Measurements from ENCODE around the gene PLEK. TPM values are rescaled to one million over a fixed set of nuclear protein-coding genes. Genes with fewer than 3 reads are reported as not detected.

Gene PLEK, protein sequence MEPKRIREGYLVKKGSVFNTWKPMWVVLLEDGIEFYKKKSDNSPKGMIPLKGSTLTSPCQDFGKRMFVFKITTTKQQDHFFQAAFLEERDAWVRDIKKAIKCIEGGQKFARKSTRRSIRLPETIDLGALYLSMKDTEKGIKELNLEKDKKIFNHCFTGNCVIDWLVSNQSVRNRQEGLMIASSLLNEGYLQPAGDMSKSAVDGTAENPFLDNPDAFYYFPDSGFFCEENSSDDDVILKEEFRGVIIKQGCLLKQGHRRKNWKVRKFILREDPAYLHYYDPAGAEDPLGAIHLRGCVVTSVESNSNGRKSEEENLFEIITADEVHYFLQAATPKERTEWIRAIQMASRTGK
- total RNA-seq = 10 to 100 TPM in 1 of 4 donors, 1 to 10 TPM in 3; 5.0 to 33.0 (median 6.8) TPM

DNA sequence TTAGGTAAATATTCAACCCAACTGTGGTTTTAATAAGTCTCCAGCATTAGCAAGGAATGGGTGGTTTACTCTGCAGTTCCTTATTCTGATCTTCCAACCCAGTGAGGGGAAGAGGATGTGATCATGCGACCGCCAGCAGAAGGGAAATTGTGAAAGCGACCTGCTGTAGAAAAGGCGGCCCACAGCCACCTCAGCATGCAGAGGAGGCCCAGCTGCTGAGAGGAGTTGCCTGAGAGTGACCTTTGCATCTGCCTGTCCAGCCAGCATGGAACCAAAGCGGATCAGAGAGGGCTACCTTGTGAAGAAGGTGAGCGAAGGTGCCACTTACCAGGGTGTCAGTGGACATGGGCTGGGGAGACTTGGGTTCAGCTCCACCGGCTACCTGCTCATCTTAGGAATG lies at the start of gene PLEK:
TSS of gene PLEK (plus strand) at position 196 of the 400 bp plus-strand sequence. CDS start at position 266, 70 bp downstream.
- peaks cover 0 to 24% (median 0%) of the 10 kb centered on the region in 3 donors for H3K4me1 ChIP-seq
- H3K4me3 ChIP-seq = peak within 1 kb of the TSS in 1 of 2 donors; percentile 33
- TF ChIP-seq EP300 (IDR thresholded peaks at IDR 0.05) = no peak
- peak; percentile 38 to 51 for TF ChIP-seq POLR2A (IDR thresholded peaks at IDR 0.05)
- no peaks in the 10 kb centered on the region for H3K27me3 ChIP-seq
- ATAC-seq = peak; percentile 53
- WGBS, 2 donors (ENCODE audit: low coverage in 1 of 2) = 81 to 93% methylated on average over 4 to 6 of the region's 7 CpGs
- peak within 1 kb of the TSS in 1 of 4 donors; percentile 25 for H3K27ac ChIP-seq
- H3K36me3 ChIP-seq = no peaks in the 10 kb centered on the region
- H3K9me3 ChIP-seq = no peaks in the 10 kb centered on the region

DNA sequence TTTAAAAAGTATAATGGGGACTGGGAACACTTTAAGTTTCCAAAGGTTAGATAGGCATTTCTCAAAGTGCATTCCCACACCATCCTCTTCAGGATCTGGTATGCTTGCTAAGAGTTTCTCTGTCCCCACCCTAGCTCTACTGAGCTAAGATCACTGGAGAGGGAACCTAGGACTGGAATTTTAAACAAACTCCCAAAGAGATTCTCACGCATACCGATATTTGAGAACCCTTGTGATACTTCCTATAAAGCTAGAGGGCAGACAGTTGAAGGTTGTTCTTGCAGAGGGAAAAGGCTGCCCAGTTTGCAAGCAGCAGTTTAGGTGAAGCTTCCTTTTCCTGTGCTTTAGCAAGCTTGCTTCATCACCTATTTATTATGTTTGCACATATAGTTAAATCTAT lies 49.0 kb upstream of the PLEK start:
- H3K9me3 ChIP-seq = no peaks in the 10 kb centered on the region
- WGBS, 2 donors (ENCODE audit: low coverage in 1 of 2) = 68 to 76% methylated on average over 2 of the region's 2 CpGs
- H3K27me3 ChIP-seq = no peaks in the 10 kb centered on the region
- peaks cover 0 to 39% of the 10 kb centered on the region in 2 donors for H3K36me3 ChIP-seq
- peaks cover 0 to 40% (median 5%) of the 10 kb centered on the region in 3 donors for H3K4me1 ChIP-seq
- no peak overlapping the region for H3K27ac ChIP-seq
- ATAC-seq = no peak
- TF ChIP-seq POLR2AphosphoS5 (IDR thresholded peaks at IDR 0.05) = no peak
- no peak for TF ChIP-seq EP300 (IDR thresholded peaks at IDR 0.05)
- TF ChIP-seq POLR2A (IDR thresholded peaks at IDR 0.05) = no peak
- TF ChIP-seq, protein P1, sequence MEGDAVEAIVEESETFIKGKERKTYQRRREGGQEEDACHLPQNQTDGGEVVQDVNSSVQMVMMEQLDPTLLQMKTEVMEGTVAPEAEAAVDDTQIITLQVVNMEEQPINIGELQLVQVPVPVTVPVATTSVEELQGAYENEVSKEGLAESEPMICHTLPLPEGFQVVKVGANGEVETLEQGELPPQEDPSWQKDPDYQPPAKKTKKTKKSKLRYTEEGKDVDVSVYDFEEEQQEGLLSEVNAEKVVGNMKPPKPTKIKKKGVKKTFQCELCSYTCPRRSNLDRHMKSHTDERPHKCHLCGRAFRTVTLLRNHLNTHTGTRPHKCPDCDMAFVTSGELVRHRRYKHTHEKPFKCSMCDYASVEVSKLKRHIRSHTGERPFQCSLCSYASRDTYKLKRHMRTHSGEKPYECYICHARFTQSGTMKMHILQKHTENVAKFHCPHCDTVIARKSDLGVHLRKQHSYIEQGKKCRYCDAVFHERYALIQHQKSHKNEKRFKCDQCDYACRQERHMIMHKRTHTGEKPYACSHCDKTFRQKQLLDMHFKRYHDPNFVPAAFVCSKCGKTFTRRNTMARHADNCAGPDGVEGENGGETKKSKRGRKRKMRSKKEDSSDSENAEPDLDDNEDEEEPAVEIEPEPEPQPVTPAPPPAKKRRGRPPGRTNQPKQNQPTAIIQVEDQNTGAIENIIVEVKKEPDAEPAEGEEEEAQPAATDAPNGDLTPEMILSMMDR (IDR thresholded peaks at IDR 0.05) = no peak
- H3K4me3 ChIP-seq = no peak overlapping the region

DNA sequence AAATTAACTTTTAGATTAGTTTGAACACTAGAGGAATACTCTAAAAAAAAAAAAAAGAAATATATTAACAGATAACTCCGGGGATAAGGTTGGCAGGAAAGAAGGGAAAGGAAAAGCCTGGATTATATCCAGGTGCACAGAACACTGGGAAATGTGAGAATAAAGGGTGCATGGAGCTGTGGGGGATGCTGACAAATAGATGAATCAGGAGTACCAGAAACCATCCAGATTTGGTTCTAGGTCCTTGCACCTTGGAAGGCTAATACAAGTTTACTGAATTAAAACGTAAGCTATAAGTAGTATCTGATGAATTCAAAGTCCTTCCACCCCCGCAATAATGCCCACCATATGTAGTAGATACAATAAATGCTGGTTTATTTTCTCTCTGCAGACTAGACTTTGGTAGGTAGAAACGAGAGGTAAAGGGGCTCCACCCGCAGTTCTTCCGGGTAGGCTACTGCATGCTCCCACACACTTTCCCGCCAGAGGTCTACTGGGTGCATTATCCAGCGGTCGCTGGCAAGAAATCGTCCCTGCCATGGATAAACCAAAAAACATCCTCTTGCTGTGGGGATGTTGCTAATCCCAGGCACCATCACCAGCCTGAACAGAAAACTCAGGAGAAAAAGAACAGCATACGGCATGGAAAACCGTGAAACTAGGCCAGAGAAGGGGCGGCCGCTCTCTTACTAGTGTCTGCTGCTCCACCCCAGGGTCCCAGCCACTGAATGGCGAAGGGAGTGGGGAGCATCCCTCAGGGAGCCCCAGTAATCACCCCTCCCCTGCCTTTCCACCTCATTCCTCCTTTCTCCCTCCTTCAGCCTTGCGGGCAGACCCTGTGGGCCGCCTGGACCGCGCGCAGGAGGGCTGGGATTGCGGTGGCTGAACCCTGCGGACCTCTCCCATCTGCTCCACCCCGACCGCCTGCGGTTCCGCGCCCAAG lies 46.8 kb upstream of the PLEK start:
- Histone ChIP-seq H3K27ac (peak overlapping the region; percentile 74 to 95 (median 92)), H3K27me3 (no peaks in the 10 kb centered on the region), H3K9me3 (no peaks in the 10 kb centered on the region), H3K4me3 (peak overlapping the region; percentile 86 to 87), H3K4me1 (peaks cover 0 to 40% (median 5%) of the 10 kb centered on the region in 3 donors), H3K36me3 (peaks cover 0 to 37% of the 10 kb centered on the region in 2 donors)
- peak; percentile 16 for ATAC-seq
- TF ChIP-seq, protein P1 (IDR thresholded peaks at IDR 0.05) = no peak
- TF ChIP-seq POLR2A (IDR thresholded peaks at IDR 0.05) (no peak), POLR2AphosphoS5 (IDR thresholded peaks at IDR 0.05) (no peak), EP300 (IDR thresholded peaks at IDR 0.05) (no peak)
- 28 to 47% methylated on average over 11 to 21 of the region's 27 CpGs for whole genome bisulfite sequencing, 2 donors (ENCODE audit: low coverage in 1 of 2)

DNA sequence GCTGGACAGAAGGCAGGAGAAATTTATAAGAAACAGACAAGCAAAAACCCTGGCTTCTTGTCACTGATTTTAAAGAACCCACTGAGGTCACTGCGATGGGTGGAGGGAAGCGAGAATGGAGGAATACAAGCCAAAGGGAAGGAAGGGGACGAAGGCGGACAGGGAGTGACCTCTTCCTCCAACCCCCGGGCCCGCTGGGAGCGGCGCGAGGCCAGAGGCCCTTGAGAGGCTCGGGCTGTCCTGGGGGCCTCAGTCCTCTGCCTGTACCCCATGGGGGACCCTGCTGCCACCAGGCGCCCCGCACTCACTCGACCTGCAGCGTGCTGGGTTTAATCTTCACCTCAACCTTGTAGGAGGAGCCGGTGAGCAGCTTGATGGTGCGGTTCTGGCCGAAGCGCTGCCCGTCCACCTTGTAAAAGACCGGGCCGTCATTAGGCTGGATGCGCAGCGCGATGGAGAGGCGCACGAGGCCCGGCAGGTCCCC lies 46.1 kb upstream of the PLEK start:
- Histone ChIP-seq H3K36me3 (peaks cover 0 to 30% of the 10 kb centered on the region in 2 donors), H3K4me1 (peaks cover 0 to 40% (median 5%) of the 10 kb centered on the region in 3 donors), H3K4me3 (peak overlapping the region; percentile 86 to 87), H3K9me3 (no peaks in the 10 kb centered on the region), H3K27me3 (no peaks in the 10 kb centered on the region), H3K27ac (peak overlapping the region; percentile 74 to 95 (median 92))
- peak; percentile 32 for ATAC-seq
- WGBS, 2 donors (ENCODE audit: low coverage in 1 of 2) = 0% methylated on average over 6 of the region's 27 CpGs; no CpG with 5 or more reads in 1 of the 2 donors
- TF ChIP-seq POLR2AphosphoS5 (IDR thresholded peaks at IDR 0.05) = no peak
- no peak for TF ChIP-seq EP300 (IDR thresholded peaks at IDR 0.05)
- TF ChIP-seq POLR2A (IDR thresholded peaks at IDR 0.05) = no peak
- TF ChIP-seq, protein P1 (IDR thresholded peaks at IDR 0.05) = no peak
